Adrenal gland (tissue), 12 donors: ENCODE results near the gene FGD4. TPM values are rescaled to one million over a fixed set of nuclear protein-coding genes. Genes with fewer than 3 reads are reported as not detected.
"Not testable (repeated sequence)": the region's sequence is repeated elsewhere in the genome, so short reads cannot be mapped to it uniquely, and the experiment has no call there.

ENCODE experiments used
- DNase-seq, 7 donors: peaks; one replicate each; pipeline ENCODE4 v3.0.0-alpha.2; 2019 to 2020
- H3K27ac ChIP-seq, 5 donors: fragments of 200-600 bp; sonication (generic) in 4 of 5; 1 replicate in 3 of 5; 2 replicates in 2 of 5; pipeline versions ENCODE4 v1.5.1 to v1.8.0; 2016 to 2020; ENCODE audit warnings: mild to moderate bottlenecking in 1 of 5
- H3K27me3 ChIP-seq: fragments of 200-600 bp; 2 replicates; pipeline ENCODE4 v1.8.0; 2021
- H3K36me3 ChIP-seq, 2 donors: fragments of 200-600 bp; replicated peaks in 1 of 2; 1 replicate in 1 of 2; 2 replicates in 1 of 2; pipeline versions ENCODE4 v1.5.1 to v1.8.0; 2018 to 2022
- H3K4me1 ChIP-seq, 2 donors: fragments of 200-600 bp; replicated peaks in 1 of 2; 1 replicate in 1 of 2; 2 replicates in 1 of 2; pipeline versions ENCODE4 v1.5.1 to v1.8.0; 2018 to 2021
- H3K4me3 ChIP-seq, 4 donors: fragments of 200-600 bp; sonication (generic) in 3 of 4; one replicate each; pipeline ENCODE4 v1.5.1; 2016 to 2018
- H3K9me3 ChIP-seq, 3 donors: fragments of 200-600 bp; sonication (generic) in 1 of 3; replicated peaks in 1 of 3; 1 replicate in 2 of 3; 2 replicates in 1 of 3; pipeline versions ENCODE4 v1.5.1 to v1.8.0; 2016 to 2021
- POLR2A ChIP-seq, 2 donors: fragments of 450-650 bp; IDR thresholded peaks; one replicate each; pipeline ENCODE4 v1.6.1; 2017; ENCODE audit warnings: antibody characterized with exemption in 2 of 2, mild to moderate bottlenecking in 2 of 2, moderate library complexity in 1 of 2
- WGBS, 4 donors: extraction: QIAGEN DNeasy Blood & Tissue Kit in 2 of 4; methylation state at CpG; one replicate each; pipeline versions ENCODE4 v1.1.5 to v1.1.7; 2013 to 2017; 5-methylcytosine and 5-hydroxymethylcytosine counted together
- intact Hi-C, 2 donors: fragments of 100-400 bp; cut with DNase I; formaldehyde crosslinking; loops; one replicate each; pipeline versions ENCODE4 v1.14.1 to v1.15.0; 2022 to 2023
- polyA plus RNA-seq, 3 donors: library from polyadenylated mRNA; stranded (reverse); fragments of 200-250 nt in 2 of 3; fragments of 350-450 nt in 1 of 3; fragmentation: Illumina TruSeq in 1 of 3; extraction: RNeasy Lipid Tissue Mini Kit (QIAGEN cat#74804) in 1 of 3; gene quantifications; one replicate each; pipeline ENCODE4 v1.2.3, GENCODE V29; 2013 to 2014
- total RNA-seq, 9 donors: library from RNA; depleted of rRNA in 4 of 9; stranded (reverse); fragments of >200 nt in 4 of 9; fragments of 120-200 nt in 1 of 9; fragmentation: NEBNext Ultra II Directional in 1 of 9; extraction: Animal tissue kit (Norgen Biotek cat#: 25700) in 1 of 9; gene quantifications; one replicate each; pipeline versions ENCODE4 v1.1.0 to v1.2.4, GENCODE V29; 2013 to 2023
- TF ChIP-seq, protein P1 (sequence below), 6 experiments: fragments of 450-650 bp in 4 of 6; fragments of 200-600 bp in 2 of 6; sonication (generic) in 1 of 6; IDR thresholded peaks; 1 replicate in 5 of 6; 2 replicates in 1 of 6; pipeline versions ENCODE4 v1.5.1 to v1.8.0; 2016 to 2021; ENCODE audit warnings: antibody characterized with exemption in 6 of 6, mild to moderate bottlenecking in 2 of 6, moderate library complexity in 1 of 6
- donor health status: healthy with polysubstance abuse.
- donor health status: Bipolar disorder and iron deficiency.
- donor health status: DM: yes; HTN: yes; CAD: no.
- donor health status: DM: no; HTN: no; CAD: no.
- donor health status: DM: no; HTN: no; CAD: no.
- donor health status: DM: yes; HTN: yes; CAD: no.

FGD4 gene
- total and polyA plus RNA-seq, 12 donors = 1.7 to 38.5 (median 16.6) TPM

GRCh38 chr12:32561931-32562341 lies 162.6 kb downstream of the FGD4 start:
- H3K4me1 ChIP-seq = peaks cover 6 to 31% of the 10 kb centered on the region in 2 donors

DNA sequence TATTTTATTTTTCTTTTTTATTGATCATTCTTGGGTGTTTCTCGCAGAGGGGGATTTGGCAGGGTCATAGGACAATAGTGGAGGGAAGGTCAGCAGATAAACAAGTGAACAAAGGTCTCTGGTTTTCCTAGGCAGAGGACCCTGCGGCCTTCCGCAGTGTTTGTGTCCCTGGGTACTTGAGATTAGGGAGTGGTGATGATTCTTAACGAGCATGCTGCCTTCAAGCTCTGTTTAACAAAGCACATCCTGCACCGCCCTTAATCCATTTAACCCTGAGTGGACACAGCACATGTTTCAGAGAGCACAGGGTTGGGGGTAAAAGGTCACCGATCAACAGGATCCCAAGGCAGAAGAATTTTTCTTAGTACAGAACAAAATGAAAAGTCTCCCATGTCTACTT lies 163.1 kb downstream of the FGD4 start:
- WGBS, 4 donors = 56 to 88% (median 67%) methylated on average over 3 to 5 of the region's 6 CpGs
- H3K27ac ChIP-seq, H3K4me3 ChIP-seq, intact Hi-C loops, H3K36me3 ChIP-seq, H3K27me3 ChIP-seq, H3K9me3 ChIP-seq, DNase-seq: not testable (repeated sequence)
- H3K4me1 ChIP-seq = peaks cover 11 to 36% of the 10 kb centered on the region in 2 donors

More at GRCh38 chr12:32561931-32562341, 162.6 kb downstream of the FGD4 start:
- intact Hi-C loops = no loop called here
- Histone ChIP-seq H3K36me3 (no peaks in the 10 kb centered on the region), H3K9me3 (no peaks in the 10 kb centered on the region), H3K4me3 (no peak overlapping the region), H3K27me3 (no peaks in the 10 kb centered on the region), H3K27ac (no peak overlapping the region)
- TF ChIP-seq POLR2A (IDR thresholded peaks at IDR 0.05) = no peak
- TF ChIP-seq, protein P1, sequence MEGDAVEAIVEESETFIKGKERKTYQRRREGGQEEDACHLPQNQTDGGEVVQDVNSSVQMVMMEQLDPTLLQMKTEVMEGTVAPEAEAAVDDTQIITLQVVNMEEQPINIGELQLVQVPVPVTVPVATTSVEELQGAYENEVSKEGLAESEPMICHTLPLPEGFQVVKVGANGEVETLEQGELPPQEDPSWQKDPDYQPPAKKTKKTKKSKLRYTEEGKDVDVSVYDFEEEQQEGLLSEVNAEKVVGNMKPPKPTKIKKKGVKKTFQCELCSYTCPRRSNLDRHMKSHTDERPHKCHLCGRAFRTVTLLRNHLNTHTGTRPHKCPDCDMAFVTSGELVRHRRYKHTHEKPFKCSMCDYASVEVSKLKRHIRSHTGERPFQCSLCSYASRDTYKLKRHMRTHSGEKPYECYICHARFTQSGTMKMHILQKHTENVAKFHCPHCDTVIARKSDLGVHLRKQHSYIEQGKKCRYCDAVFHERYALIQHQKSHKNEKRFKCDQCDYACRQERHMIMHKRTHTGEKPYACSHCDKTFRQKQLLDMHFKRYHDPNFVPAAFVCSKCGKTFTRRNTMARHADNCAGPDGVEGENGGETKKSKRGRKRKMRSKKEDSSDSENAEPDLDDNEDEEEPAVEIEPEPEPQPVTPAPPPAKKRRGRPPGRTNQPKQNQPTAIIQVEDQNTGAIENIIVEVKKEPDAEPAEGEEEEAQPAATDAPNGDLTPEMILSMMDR (IDR thresholded peaks at IDR 0.05) = no peak
- WGBS, 4 donors = 82 to 88% (median 84%) methylated on average over 11 of the region's 11 CpGs
- DNase-seq = no peak

GRCh38 chr12:32566663-32567295 lies 167.4 kb downstream of the FGD4 start:
- H3K4me1 ChIP-seq = peaks cover 5 to 29% of the 10 kb centered on the region in 2 donors
- peak in 3 of 7 donors; percentile 19 to 45 (median 40) for DNase-seq
- no peak overlapping the region for H3K4me3 ChIP-seq
- H3K36me3 ChIP-seq = no peaks in the 10 kb centered on the region
- no peak for TF ChIP-seq POLR2A (IDR thresholded peaks at IDR 0.05)
- TF ChIP-seq, protein P1 (IDR thresholded peaks at IDR 0.05) = no peak
- peak overlapping the region in 2 of 5 donors; percentile 17 to 37 for H3K27ac ChIP-seq
- intact Hi-C loops = no loop called here
- WGBS, 4 donors = 42 to 58% (median 53%) methylated on average over 2 of the region's 2 CpGs
- no peaks in the 10 kb centered on the region for H3K9me3 ChIP-seq
- H3K27me3 ChIP-seq = no peaks in the 10 kb centered on the region

- peaks cover 5 to 24% of the 10 kb centered on the region in 2 donors for H3K4me1 ChIP-seq
- intact Hi-C loops = no loop called here
- WGBS, 4 donors = 63 to 70% (median 67%) methylated on average over 6 of the region's 6 CpGs
These were observed 167.9 kb downstream of the FGD4 start for GRCh38 chr12:32567296-32567674.

More at GRCh38 chr12:32567296-32567674, 167.9 kb downstream of the FGD4 start:
- DNase-seq = no peak
- H3K9me3 ChIP-seq = no peaks in the 10 kb centered on the region
- peak overlapping the region in 2 of 5 donors; percentile 17 to 37 for H3K27ac ChIP-seq
- TF ChIP-seq, protein P1 (IDR thresholded peaks at IDR 0.05) = no peak
- no peak for TF ChIP-seq POLR2A (IDR thresholded peaks at IDR 0.05)
- H3K36me3 ChIP-seq = no peaks in the 10 kb centered on the region
- no peak overlapping the region for H3K4me3 ChIP-seq
- H3K27me3 ChIP-seq = no peaks in the 10 kb centered on the region
